GM19328 (cell line): Measurements from ENCODE around the gene NEU1.
A peak's percentile ranks its signal among the peaks of the same experiment; 100 is the strongest.
"Not testable (repeated sequence)": the region's sequence is repeated elsewhere in the genome, so short reads cannot be mapped to it uniquely, and the experiment has no call there.

Experiments used
- ATAC-seq: cut with Tn5 transposase; IDR thresholded peaks from one replicate; pipeline ENCODE4 v1.9.1; 2021; ENCODE audit warnings: mild to moderate bottlenecking, moderate library complexity; ENCODE audit not compliant: unreplicated experiment

NEU1 gene

GRCh38 chr6:31862344-31863235 lies at the start of gene NEU1:
NEU1 (minus strand) TSS chr6:31862821; CDS start chr6:31862776, 45 bp downstream.
- ATAC-seq = peak; percentile 95

GRCh38 chr6:31911826-31912585 lies 49.4 kb upstream of the NEU1 start:
- no peak for ATAC-seq

GRCh38 chr6:31909298-31909697 lies 46.7 kb upstream of the NEU1 start:
- ATAC-seq = not testable (repeated sequence)

GRCh38 chr6:31908791-31909190 lies 46.2 kb upstream of the NEU1 start:
- no peak for ATAC-seq

- not testable (repeated sequence) for ATAC-seq
Observed at GRCh38 chr6:31908255-31908654, 45.6 kb upstream of the NEU1 start.

- no peak for ATAC-seq
Observed at GRCh38 chr6:31907158-31907813, 44.7 kb upstream of the NEU1 start.

GRCh38 chr6:31906727-31907126 lies 44.1 kb upstream of the NEU1 start:
- ATAC-seq = not testable (repeated sequence)

- ATAC-seq = no peak
Observed at GRCh38 chr6:31906122-31906521, 43.5 kb upstream of the NEU1 start.

- no peak for ATAC-seq
Observed at GRCh38 chr6:31905041-31905440, 42.4 kb upstream of the NEU1 start.

- no peak for ATAC-seq
Observed at GRCh38 chr6:31903957-31904356, 41.3 kb upstream of the NEU1 start.

- no peak for ATAC-seq
Observed at GRCh38 chr6:31901953-31902643, 39.5 kb upstream of the NEU1 start, which contains the start of gene ZBTB12. ZBTB12 (minus strand) TSS chr6:31902086; CDS start chr6:31901305, 781 bp downstream.

- ATAC-seq = no peak
Observed at GRCh38 chr6:31901415-31901952, 38.9 kb upstream of the NEU1 start.

- no peak for ATAC-seq
Observed at GRCh38 chr6:31900917-31901414, 38.3 kb upstream of the NEU1 start.

- ATAC-seq = no peak
Observed at GRCh38 chr6:31899882-31900722, 37.5 kb upstream of the NEU1 start.

- no peak for ATAC-seq
Observed at GRCh38 chr6:31899215-31899614, 36.6 kb upstream of the NEU1 start.

GRCh38 chr6:31898383-31899011 lies 35.9 kb upstream of the NEU1 start:
- no peak for ATAC-seq

GRCh38 chr6:31897612-31898382 lies 35.2 kb upstream of the NEU1 start, which contains the start of gene EHMT2:
EHMT2 (minus strand) TSS chr6:31897698; CDS start chr6:31897677, 21 bp downstream.
- peak; percentile 48 for ATAC-seq
